Stimulated activated CD4-positive, alpha-beta T cell treated with anti-CD3 and anti-CD28 coated beads, Interleukin-4, amount 100 ng/mL, for 24 hours (primary cell): Measurements from ENCODE around the gene CBLL1.

Experiments used
- DNase-seq: peaks from one replicate; pipeline ENCODE4 v3.0.0-alpha.2; 2020

Gene CBLL1, protein sequence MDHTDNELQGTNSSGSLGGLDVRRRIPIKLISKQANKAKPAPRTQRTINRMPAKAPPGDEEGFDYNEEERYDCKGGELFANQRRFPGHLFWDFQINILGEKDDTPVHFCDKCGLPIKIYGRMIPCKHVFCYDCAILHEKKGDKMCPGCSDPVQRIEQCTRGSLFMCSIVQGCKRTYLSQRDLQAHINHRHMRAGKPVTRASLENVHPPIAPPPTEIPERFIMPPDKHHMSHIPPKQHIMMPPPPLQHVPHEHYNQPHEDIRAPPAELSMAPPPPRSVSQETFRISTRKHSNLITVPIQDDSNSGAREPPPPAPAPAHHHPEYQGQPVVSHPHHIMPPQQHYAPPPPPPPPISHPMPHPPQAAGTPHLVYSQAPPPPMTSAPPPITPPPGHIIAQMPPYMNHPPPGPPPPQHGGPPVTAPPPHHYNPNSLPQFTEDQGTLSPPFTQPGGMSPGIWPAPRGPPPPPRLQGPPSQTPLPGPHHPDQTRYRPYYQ

DNA sequence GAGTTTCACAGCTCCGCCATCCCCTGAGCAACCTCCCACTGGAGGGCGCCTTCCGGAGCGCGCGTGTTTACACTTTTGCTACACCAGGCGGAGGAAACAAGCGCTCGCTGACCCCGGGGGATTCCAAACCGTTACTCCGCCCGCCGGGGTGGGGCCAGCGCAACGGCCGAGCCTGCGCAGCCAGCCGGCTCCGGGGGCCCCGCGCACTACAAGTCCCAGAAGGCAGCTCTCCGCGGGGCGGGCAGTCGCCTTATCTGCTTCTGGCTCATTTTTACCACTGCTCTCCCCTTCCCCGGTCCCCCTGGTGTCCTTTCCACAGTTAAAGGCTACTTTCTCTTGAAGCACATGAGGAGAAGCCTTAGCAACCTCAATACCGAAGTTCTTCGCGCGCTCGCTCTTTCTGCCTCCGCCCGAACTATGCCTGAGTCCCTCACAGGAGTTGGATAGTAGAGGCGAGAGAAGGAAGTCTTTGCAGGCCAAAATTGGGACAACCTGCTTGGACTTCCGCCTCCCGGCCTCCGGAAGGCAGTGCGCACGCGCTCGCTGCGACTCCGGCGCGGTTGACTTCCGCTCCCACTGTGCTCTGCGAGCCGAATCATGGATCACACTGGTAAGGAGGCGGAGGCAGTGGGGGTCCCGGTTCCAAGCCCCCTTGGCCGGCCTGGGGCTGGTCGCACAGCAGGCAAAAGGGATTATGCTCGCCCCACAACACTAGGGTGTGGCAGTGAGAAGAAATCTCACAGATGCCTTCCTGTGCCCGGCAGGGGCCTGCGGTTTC lies at the start of gene CBLL1:
Gene CBLL1, plus strand, starts transcription at position 576 of the 778 bp plus-strand sequence. Its CDS starts 22 bp downstream, at position 598.
- peak; percentile 98 for DNase-seq

DNA sequence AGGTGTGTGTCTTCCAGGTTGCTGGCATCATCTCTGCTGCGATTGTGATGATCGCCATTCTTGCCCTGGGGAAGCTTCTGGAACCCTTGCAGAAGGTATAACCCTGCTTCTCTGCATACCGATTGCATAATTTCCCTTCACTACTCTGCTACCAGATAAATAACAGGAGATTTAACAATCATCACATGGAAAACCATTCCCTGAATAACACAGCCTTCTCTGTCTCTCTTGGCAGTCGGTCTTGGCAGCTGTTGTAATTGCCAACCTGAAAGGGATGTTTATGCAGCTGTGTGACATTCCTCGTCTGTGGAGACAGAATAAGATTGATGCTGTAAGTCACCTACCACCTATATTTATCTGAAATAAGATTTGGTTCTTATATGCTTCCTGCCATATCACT lies 49.6 kb upstream of the CBLL1 start:
- DNase-seq: no peak

DNA sequence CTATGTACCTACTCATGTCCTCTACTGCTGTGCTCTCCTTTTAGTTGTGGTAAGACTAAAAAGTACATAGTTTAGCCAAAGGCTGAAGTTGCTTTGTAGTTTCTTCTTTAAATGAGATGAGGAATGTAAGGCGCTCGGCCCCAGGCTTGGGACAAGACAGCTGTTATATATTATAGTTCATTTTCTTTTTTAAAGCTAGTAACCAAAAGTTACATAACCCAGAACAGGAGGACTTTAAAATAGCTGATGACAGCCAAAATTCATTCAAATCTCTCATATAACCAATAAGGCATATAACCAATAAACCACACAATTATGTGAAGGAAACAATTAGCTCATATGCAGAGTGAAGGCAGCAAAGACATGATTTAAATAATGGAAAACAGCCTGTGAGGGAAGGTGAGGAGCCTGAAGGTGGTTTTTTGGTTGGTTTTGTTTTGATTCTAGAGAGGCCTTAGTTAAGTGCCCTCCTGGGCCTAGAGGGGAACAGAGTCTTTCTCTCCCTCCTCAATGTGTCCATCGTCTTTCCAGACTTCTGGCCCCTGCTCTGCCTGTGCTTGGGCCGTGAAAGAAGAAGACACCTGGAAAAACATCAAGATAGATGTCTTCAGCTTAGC lies 47.5 kb upstream of the CBLL1 start:
- DNase-seq: no peak

DNA sequence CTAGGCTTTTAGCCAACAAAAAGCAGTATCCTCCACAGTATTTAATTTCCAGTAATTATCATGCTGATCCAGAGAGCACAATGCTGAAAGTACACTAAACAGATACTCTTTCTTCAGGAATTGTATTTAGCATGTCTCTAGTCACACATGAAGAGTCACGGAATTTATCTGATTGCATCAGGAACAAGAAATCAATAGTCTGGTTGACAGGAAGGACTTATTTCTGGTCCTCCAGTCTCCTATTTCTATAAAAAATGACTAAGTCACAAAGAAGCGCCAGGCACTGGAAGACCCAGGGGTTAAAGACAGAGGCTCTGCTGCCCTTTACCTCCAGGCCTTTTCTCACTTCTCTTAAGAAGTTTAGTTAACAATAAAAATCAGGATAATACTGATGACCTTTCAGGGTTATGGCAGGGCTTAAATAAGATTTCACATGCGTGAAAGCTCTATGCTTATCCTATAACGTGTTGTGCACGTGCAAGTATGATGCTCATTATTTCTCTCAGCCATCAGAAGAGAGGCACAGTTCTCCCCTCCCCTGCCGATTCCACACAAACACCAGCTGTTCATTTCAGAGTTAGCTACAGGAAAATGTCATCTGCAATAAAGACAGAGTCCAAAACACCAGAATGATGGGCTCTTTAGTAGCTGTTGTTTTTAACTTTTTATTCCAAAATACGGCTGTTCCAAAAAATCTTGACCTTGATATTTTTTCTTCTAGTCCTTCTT lies 46.5 kb upstream of the CBLL1 start:
- DNase-seq: no peak

DNA sequence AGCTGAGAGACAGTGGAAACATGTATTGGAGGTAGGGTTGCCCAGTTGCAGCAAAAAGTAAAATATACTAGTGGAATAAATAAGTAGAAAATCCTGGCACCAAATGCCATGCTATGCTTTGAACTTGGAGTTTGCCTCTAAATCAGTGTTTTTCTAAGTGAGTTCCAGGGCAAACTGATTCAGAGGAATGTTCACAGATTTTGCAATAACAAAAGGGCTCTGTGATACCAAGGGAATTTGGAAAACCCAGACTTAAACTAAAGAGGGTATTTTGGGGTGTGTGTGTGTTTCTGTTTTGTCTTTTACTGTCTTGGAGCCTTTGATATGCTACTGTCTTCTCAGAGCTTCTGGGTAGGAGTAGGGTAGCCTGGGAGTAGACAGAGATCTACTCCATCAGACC lies 43.4 kb upstream of the CBLL1 start:
- no peak for DNase-seq

DNA sequence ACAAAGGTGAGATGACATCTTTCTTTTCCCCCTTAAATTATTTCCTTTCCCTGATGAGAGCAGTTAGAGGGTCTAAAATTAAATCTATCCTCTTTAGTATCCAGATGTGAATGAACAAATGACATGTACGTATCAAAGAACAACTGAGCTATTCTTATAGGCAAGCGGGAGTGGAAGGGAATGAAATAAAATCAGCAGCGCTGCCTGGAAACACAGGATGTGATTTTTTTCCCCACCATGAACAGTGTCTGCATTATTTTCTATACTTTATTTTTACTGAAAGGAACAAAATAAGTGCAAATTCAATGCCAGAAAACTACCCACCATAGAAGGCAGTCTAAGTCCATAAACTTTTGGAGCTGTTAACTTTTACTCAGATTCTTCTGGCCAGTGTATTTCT lies 42.8 kb upstream of the CBLL1 start:
- DNase-seq: no peak

DNA sequence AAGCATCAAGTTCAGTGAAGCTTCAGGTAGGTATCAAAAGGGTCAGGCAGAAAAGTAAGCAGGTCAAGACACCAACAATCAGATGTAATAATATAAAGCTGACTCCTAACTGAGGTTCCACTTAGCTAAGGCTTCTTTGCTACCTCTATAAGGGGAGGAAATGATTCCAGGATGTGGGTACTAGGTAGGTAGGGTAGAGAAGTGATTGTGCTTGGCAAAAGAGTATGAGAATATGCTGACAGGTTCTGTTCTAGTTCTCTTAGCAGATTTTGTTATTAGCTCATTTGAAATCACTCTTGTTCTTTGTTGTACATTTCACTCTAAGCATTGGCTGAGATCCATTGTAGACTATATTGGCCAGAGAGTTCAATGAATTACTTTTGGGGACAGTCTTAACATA lies 40.7 kb upstream of the CBLL1 start:
- DNase-seq: no peak

DNA sequence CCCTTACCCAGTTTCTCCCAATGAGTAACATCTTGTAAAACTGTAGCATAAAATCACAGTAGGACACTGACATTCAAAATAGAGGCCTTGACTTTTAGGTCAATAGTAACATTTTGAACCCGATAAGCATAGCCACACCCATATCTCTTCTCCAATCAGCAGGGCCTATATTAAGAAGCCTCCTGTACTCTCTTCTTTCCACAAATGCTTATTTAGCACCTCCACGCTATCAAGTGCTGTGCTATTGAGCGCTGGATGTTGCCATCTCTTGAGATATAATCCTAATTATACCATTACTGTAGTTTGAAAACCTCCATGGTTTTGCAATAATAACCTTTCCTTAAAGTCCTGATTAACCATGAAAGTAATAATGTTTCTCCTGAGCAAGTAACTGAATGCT lies 40.1 kb upstream of the CBLL1 start:
- DNase-seq: no peak

DNA sequence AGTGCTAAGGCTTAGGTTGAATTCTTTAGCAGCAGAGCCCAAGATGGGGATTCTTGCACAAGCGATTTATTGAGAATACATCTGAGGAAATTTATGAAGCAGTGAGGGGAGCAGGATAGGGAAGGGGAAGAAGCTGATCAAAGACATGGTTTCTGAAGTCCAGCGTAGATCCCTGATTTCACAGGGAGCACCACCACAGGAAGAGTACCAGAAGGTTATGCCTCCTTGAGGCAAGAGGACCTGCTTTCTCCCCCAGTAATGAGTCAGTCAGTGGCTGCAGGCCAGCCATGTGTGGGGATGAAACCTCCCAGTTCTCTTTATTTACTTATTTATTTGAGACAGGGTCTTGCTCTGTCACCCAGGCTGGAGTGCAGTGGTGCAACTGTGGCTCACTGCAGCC lies 35.0 kb upstream of the CBLL1 start:
- DNase-seq: no peak

DNA sequence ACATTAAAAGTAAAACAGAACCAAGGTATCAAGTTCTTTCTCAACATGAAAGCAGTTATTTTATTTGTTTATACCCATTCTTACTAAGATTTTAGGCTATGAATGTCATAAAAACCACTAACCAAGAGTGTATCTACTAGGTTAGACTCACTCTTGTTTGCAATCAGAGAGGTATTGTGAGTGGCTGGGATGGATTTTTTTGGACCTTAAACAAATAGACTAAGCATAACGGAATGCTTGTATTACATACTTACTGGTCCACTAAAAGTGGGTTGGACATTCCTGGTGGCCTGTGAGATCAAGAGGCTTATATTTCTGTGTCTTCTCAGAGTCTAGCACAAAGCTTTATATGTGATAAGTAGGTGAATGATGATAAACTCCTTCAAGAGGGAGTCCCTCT lies 32.6 kb upstream of the CBLL1 start:
- DNase-seq: no peak

DNA sequence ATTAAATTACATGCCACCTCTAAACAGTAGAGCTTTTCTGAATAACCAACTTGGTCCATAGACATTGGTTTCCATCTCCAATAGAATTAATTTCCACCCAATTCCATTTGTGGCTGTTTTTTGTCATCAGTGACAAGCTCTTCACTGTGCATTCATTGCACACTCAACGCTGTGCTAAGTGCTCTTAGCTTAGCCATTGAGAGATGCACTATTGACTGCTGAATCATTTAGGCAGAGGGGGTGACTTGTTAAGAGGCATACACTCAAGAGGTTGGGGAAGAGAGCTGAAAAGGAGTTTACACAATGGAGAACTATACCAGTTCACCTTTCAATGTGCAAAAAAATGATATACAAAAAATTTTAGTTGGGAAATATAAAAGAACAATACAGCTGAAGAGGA lies 31.9 kb upstream of the CBLL1 start:
- DNase-seq: no peak

DNA sequence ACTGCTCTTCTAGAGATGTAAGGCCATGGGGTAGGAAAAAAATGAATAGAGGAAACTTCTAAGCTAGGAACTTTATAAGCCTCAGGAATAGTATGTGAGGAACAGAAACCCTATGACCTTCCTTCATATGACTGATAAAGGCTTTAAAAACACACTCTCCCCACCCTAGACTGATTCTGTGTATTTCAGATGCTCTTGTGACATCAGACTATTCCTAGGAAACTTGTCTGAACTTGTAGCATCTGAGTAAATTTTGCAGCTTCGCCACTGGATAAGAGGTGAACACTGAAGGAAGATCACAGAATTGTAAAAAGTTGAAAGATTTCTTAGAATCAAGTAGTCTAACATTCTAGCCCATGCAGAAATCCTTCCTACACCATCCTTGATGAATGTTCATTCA lies 31.0 kb upstream of the CBLL1 start:
- no peak for DNase-seq

DNA sequence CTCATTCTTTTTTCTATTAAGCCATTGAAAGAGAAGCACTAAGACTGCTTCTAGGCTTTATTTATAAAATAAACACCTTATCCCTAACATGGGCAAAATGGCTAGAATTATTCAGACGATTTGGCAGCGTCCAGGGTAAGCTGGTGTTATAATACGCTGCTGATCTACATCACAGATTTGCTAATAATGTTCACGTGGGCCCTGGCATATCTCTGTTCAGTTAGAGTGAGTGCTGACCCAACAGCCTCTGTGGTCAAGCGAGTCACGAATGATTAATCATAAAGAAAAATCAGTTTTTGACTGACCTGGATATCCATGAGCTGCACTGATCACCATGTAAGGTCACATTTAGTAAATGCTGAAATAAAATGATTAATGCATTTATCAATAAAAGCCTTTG lies 28.4 kb upstream of the CBLL1 start:
- no peak for DNase-seq

DNA sequence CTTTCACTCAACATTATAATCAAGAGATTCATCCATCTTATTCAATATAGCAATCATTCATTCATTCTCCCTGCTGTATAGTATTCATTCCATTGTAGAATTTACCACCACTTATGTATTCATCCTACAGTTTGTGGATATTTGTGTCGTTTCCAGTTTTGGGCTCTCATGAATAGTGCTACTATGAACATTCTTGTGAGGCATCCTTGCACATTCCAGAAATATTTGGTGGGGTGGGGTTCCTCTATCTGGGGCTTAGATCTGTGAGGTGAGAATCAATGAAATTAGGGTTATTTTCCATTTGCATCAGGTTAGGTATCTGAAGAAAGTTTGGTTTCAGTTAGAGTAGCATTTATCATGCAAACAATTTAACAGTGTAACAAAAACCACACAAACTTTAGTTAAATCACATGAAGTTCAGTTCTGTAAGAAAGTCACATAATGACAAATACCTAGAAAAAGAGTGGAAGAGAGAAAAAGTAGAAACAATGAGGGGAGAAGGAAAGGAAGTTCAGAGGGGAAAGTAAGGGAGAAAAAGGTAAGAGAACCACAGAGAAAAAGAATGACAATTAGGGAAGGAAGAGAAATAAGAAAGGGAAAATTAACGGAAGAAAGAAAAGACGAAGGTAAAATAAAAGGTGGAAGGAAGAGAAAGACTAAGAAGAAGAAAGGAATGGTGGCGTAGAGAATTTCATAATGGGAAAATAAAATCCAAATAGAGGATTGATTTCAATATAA lies 25.3 kb upstream of the CBLL1 start:
- DNase-seq: no peak

DNA sequence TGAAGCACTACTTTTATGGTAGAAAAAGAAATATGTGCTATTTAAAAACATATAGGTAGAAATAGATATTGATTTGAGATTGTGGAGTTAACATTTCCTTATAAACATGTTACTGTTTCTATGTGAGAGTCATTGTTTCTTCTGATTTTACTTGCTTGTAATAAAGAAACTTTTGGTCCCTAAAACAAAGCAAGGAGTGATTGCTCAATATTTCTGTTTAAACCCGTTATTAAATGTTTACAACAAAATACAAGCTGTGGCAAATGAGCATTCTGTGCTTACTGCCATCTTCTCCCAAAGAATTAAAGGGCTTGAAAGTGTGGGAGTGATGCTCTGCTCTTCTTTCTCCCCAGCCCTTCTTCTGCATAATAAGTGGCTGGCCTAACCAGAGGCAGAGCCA lies 22.7 kb upstream of the CBLL1 start:
- no peak for DNase-seq

DNA sequence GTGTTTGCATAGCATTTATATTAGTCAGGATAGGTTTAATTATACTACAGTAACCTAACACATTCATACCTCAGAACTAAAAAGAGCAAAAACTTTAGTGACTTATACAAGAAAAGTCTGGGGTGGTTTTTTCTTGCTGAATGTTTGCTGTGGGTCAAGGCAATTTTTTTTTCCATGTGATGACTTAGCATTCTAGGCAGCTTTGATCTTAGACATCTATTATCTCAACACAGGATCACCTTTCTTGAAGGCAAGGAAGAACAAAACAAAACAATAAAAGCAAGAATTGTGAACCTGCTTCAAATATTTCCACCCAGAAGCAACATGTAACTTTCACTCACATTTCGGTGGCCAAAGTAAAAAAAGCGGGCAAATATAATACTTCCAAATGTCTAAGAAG lies 20.7 kb upstream of the CBLL1 start:
- no peak for DNase-seq

DNA sequence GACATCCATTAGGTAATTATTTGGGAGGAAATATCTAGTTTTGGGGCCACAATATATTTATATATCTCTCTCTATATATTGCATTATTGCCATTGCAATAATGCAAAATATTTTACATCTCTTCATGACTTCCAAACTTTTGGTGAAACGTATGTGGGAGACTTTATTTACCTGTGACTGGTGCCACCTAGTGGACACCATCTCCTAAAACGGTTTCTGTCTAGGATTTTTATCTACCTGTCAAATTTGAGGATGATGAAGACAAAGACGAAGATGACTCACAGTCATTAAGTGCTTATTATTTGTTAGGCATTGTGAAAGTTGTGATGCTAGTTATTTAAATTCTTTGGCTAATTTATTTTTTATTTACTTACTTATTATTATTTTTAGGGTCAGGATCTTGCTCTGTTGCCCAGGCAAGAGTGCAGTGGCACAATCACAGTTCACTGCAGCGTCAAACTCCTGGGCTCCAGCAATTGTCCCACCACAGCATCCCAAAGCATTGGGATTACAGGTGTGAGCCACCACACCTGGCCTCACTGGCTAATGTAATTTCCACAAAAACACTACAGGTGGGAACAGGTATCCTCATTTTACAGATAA lies 18.7 kb upstream of the CBLL1 start:
- peak; percentile 62 for DNase-seq

DNA sequence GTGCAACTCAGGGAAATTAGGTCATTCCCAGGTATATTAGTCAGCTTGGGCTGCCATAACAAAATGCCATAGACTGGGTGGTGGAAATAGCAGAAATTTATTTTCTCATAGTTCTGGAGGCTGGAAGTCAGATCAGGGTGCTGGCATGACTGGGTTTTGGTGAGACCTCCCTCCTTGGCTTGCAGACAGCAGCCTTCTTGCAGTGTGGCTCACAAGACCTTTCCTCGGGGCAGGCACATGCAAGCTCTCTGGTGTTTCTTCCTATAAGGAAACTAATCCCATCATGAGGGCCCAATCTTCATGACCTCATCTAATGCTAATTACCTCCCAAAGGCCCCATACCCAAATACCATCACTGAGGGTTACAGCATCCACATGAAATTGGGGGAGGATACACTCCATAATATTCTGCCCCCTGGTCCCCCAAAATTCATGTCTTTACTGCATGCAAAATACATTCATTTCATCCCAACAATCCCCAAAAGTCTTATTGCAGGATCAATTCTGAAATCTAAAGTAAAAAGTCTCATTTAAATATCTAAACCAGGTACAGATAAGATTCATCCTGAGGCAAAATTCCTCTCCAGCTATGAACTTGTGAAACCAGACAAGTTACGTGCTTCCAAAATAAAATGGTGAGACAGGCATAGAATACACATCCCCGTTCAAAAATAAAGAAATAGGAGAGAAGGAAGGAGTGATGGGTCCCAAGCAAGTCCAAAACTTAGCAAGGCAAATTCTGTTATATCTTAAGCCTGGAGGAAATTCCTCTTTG lies 17.4 kb upstream of the CBLL1 start:
- DNase-seq: no peak

DNA sequence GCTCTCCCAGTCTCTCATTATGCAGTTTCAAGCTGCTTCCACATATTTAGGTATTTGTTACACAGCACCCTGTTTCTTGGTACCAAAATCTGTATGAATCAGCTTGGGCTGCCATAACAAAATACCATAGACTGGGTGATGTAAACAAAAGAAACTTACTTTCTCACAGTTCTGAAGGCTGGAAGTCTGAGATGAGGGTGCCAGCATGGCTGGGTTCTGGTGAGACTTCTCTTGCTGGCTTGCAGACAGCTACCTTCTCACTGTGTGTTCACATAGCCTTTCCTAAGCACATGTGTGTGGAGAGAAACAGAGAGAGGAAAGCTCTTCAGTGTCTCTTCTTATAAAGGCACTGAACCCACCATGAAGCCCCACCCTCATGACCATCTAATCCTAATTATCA lies 15.7 kb upstream of the CBLL1 start:
- DNase-seq: no peak

DNA sequence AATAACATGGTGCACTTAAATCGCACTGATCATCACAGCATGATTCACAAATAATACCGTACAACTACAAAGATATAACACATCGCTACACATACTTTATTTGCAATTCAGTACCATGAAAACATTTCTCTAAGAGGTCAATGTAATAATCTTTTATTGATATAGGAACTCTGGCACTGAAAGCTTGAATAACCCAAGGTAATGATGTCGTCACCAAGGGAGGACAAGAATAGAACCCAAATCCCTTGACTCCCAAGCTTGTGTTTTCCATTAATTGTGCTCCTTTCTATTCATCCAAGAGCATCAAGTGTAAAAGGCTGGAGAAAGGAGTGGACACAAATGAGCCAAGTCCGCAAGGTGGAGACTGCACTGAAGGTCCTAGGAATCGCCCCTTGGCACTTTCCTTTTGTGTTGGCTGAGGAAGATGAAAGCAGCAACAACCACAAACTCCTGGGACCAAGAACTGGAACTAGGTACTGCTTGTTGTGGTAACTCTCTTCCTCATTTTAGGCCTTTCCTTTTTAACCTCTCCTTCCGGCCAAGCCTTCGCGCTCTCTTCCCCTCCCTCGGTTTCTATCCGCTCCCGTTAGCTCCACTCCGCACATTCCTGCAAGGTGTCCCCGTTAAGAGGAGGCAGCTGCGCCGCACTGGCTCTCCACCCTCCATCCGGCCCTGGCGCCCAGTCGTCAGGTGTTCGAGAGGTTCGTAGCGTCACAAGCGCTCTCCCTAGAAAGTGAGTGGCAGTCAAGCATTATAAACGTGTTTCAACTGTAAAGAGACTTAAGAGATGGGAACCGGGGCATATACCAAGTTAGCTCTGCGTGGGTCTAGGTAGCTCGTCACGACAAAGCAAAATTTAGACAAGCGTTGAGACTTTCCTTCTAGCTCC lies 1.0 kb upstream of the CBLL1 start:
- DNase-seq: no peak
